Mesothelial cell of epicardium (in vitro differentiated cells): Measurements from ENCODE around the gene CABCOCO1. TPM values are rescaled to one million over a fixed set of nuclear protein-coding genes. Genes with fewer than 3 reads are reported as not detected.

Source experiments
- DNase-seq, 2 experiments: peaks; one replicate each; pipeline ENCODE4 v3.0.0; 2021; ENCODE audit warnings: low spot score in 2 of 2; ENCODE audit not compliant: unreplicated experiment in 2 of 2
- H3K27ac Mint-ChIP-seq: 2 replicates; pipeline ENCODE4 v1.8.0; 2021; ENCODE audit warnings: mixed read lengths
- H3K27me3 Mint-ChIP-seq: 2 replicates; pipeline ENCODE4 v1.8.0; 2021; ENCODE audit warnings: low read depth, mixed read lengths
- H3K36me3 Mint-ChIP-seq: 2 replicates; pipeline ENCODE4 v1.8.0; 2021; ENCODE audit warnings: mixed read lengths
- H3K4me1 Mint-ChIP-seq: 2 replicates; pipeline ENCODE4 v1.8.0; 2021; ENCODE audit warnings: mixed read lengths
- H3K4me3 Mint-ChIP-seq: 2 replicates; pipeline ENCODE4 v1.8.0; 2021; ENCODE audit warnings: mild to moderate bottlenecking, moderate library complexity, mixed read lengths
- H3K9me3 Mint-ChIP-seq: 2 replicates; pipeline ENCODE4 v1.8.0; 2021; ENCODE audit warnings: mixed read lengths
- CTCF ChIP-seq: fragments of 200-600 bp; sonication (generic); IDR thresholded peaks from one replicate; pipeline ENCODE4 v1.5.0; 2021; ENCODE audit warnings: antibody characterized with exemption; ENCODE audit not compliant: unreplicated experiment
- total RNA-seq: library from RNA; stranded (reverse); gene quantifications from 3 replicates; pipeline ENCODE4 v1.2.1, GENCODE V29; 2021

Gene CABCOCO1
- total RNA-seq, 1 donor from 2014 or later: 2.5 TPM

DNA sequence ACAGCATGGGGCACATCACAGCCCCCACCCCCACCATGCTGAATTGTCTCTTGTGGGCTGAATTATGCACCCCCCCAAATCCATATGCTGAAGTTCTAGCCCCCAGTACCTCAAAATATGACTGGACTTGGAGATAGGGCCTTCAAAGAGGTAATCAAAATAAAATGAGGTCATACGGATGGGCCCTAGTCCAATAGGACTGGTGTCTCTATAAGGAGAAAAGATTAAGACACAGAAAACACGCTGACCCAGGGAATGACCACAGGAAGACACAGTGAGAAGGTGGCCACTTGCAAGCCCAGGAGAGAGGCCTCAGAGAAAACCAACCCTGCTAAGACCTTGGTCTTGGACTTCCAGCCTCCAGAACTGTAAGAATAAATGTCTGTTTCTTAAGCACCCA lies 132.4 kb downstream of the CABCOCO1 start:
- Mint-ChIP-seq H3K4me3 (no peak overlapping the region), H3K9me3 (no peaks in the 10 kb centered on the region), H3K36me3 (no peaks in the 10 kb centered on the region), H3K27ac (no peak overlapping the region), H3K4me1 (peaks cover 16% of the 10 kb centered on the region), H3K27me3 (no peaks in the 10 kb centered on the region)
- DNase-seq: no peak
- TF ChIP-seq CTCF: no peak

DNA sequence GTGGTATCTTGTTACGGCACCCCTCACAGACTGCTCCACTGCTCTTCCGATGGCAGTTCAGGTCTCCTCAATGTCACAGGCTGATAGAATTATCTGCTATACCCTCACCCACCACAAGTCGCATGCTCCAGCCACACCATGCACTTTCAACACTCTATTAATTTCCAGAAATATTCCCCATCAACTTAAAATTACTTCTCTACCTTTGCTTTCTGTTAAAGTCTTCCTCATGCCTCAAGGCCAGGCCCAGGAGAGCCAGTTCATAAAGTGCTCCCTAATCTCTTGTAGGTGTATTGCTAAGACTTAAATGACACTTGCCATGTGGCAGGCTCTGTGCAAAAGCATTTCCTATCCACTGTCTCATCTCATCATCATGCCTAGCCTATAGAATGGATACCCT lies 132.8 kb downstream of the CABCOCO1 start:
- no peak for DNase-seq
- no peak overlapping the region for H3K4me3 Mint-ChIP-seq
- no peaks in the 10 kb centered on the region for H3K9me3 Mint-ChIP-seq
- no peaks in the 10 kb centered on the region for H3K27me3 Mint-ChIP-seq
- H3K27ac Mint-ChIP-seq: no peak overlapping the region
- peaks cover 16% of the 10 kb centered on the region for H3K4me1 Mint-ChIP-seq
- TF ChIP-seq CTCF: no peak
- no peaks in the 10 kb centered on the region for H3K36me3 Mint-ChIP-seq

DNA sequence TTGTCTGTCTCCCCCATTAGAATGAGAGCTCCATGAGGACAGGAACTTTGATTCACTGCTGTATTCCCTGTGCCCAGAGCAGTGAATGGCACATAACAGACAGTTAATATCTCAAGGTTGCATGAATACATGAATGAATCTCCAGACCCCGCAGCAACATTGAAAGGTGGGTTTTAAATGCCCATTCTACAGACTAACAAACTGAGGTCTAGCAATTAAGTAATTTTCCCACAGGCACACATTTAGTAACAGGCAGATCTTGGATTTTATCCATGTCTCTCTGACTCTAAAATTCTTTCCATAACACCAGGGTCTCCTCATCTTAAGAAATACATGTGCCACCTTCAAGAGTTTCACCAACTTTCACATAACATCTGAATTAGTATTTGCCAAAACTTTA lies 134.1 kb downstream of the CABCOCO1 start:
- H3K27ac Mint-ChIP-seq: no peak overlapping the region
- H3K4me3 Mint-ChIP-seq: no peak overlapping the region
- no peak for TF ChIP-seq CTCF
- no peaks in the 10 kb centered on the region for H3K27me3 Mint-ChIP-seq
- peaks cover 16% of the 10 kb centered on the region for H3K4me1 Mint-ChIP-seq
- no peaks in the 10 kb centered on the region for H3K36me3 Mint-ChIP-seq
- DNase-seq: no peak
- no peaks in the 10 kb centered on the region for H3K9me3 Mint-ChIP-seq

GRCh38 chr10:61797304-61798153 lies 134.8 kb downstream of the CABCOCO1 start:
- TF ChIP-seq CTCF: no peak
- H3K4me3 Mint-ChIP-seq: no peak overlapping the region
- H3K27me3 Mint-ChIP-seq: no peaks in the 10 kb centered on the region
- no peak overlapping the region for H3K27ac Mint-ChIP-seq
- no peaks in the 10 kb centered on the region for H3K9me3 Mint-ChIP-seq
- peaks cover 16% of the 10 kb centered on the region for H3K4me1 Mint-ChIP-seq
- no peak for DNase-seq
- no peaks in the 10 kb centered on the region for H3K36me3 Mint-ChIP-seq

GRCh38 chr10:61798713-61799112 lies 136.0 kb downstream of the CABCOCO1 start:
- no peaks in the 10 kb centered on the region for H3K9me3 Mint-ChIP-seq
- no peak overlapping the region for H3K4me3 Mint-ChIP-seq
- no peaks in the 10 kb centered on the region for H3K36me3 Mint-ChIP-seq
- DNase-seq: no peak
- H3K27me3 Mint-ChIP-seq: no peaks in the 10 kb centered on the region
- H3K4me1 Mint-ChIP-seq: peaks cover 10% of the 10 kb centered on the region
- no peak for TF ChIP-seq CTCF
- H3K27ac Mint-ChIP-seq: no peak overlapping the region
